Prostate gland (tissue), 2 donors: ENCODE data around the gene TTLL6.

Experiments used
- CTCF ChIP-seq, 4 experiments: fragments of 200-600 bp in 2 of 4; fragments of 450-650 bp in 2 of 4; sonication (generic) in 2 of 4; IDR thresholded peaks; 1 replicate in 3 of 4; 2 replicates in 1 of 4; pipeline ENCODE4 v1.5.1; 2016 to 2019; ENCODE audit warnings: antibody characterized with exemption in 4 of 4, mild to moderate bottlenecking in 2 of 4, moderate library complexity in 2 of 4
- POLR2A ChIP-seq: fragments of 450-650 bp; IDR thresholded peaks from one replicate; pipeline ENCODE4 v1.6.1; 2016; ENCODE audit warnings: antibody characterized with exemption, mild to moderate bottlenecking
- POLR2AphosphoS5 ChIP-seq: sonication (generic); formaldehyde crosslinking; IDR thresholded peaks from one replicate; pipeline ENCODE4 v1.6.1; 2017; ENCODE audit warnings: antibody characterized with exemption

- TF ChIP-seq CTCF (IDR thresholded peaks at IDR 0.05), result no peak
- no peak for TF ChIP-seq POLR2A
- peak; percentile 4 for TF ChIP-seq POLR2AphosphoS5
These were observed 21.4 kb downstream of the TTLL6 start for GRCh38 chr17:48795444-48796162.
